Activated T-helper 17 cell treated with anti-CD3 and anti-CD28 coated beads, Interleukin-2, amount 50 U/mL, for 72 hours (primary cell): ENCODE results near the gene KPTN. TPM values are rescaled to one million over a fixed set of nuclear protein-coding genes. Genes with fewer than 3 reads are reported as not detected.

Experiments
- ATAC-seq: fragments of 150-1000 bp; cut with Tn5 transposase; replicated peaks from 2 replicates; pipeline ENCODE4 v1.10.0; 2021; ENCODE audit warnings: mild to moderate bottlenecking, moderate library complexity
- H3K27ac Mint-ChIP-seq: one replicate; pipeline ENCODE4 v1.8.0; 2022; ENCODE audit warnings: mixed read lengths
- H3K27me3 Mint-ChIP-seq: one replicate; pipeline ENCODE4 v1.8.0; 2022; ENCODE audit warnings: mixed read lengths
- H3K36me3 Mint-ChIP-seq: one replicate; pipeline ENCODE4 v1.8.0; 2022; ENCODE audit warnings: low read depth, mild to moderate bottlenecking, mixed read lengths
- H3K4me1 Mint-ChIP-seq: one replicate; pipeline ENCODE4 v1.8.0; 2022; ENCODE audit warnings: mixed read lengths
- H3K4me3 Mint-ChIP-seq: one replicate; pipeline ENCODE4 v1.8.0; 2022; ENCODE audit warnings: mild to moderate bottlenecking, mixed read lengths
- H3K9me3 Mint-ChIP-seq: one replicate; pipeline ENCODE4 v1.8.0; 2022; ENCODE audit warnings: mixed read lengths
- total RNA-seq, 2 donors: library from RNA; stranded (reverse); gene quantifications; one replicate each; pipeline ENCODE4 v1.2.3, GENCODE V29; 2022

KPTN gene
- total RNA-seq, 2 donors from 2014 or later = 12.9 to 17.7 TPM

DNA sequence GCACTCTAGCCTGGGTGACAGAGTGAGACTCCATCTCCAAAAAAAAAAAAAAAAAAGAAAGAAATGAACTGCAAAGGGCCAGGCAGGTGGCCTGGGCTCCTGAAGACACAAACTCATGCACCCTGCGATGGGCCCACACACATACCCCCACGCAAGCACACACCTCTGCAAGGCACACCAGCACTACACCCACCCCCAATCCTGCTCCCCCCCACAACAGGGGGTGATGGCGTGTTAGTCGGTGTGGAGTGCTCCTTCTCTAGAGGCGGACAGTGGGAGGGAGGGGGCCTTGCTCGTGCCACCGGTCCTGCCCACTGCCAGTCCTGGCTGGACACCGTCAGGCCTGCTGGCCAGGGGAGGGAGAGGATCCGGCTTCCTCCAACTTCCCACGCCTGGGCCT is 10.7 kb downstream of the KPTN start:
- no peak for ATAC-seq
- no peaks in the 10 kb centered on the region for H3K9me3 Mint-ChIP-seq
- peaks cover 35% of the 10 kb centered on the region for H3K27me3 Mint-ChIP-seq
- peaks cover 8% of the 10 kb centered on the region for H3K4me1 Mint-ChIP-seq
- no peak overlapping the region for H3K4me3 Mint-ChIP-seq
- H3K36me3 Mint-ChIP-seq = no peaks in the 10 kb centered on the region
- no peak overlapping the region for H3K27ac Mint-ChIP-seq

DNA sequence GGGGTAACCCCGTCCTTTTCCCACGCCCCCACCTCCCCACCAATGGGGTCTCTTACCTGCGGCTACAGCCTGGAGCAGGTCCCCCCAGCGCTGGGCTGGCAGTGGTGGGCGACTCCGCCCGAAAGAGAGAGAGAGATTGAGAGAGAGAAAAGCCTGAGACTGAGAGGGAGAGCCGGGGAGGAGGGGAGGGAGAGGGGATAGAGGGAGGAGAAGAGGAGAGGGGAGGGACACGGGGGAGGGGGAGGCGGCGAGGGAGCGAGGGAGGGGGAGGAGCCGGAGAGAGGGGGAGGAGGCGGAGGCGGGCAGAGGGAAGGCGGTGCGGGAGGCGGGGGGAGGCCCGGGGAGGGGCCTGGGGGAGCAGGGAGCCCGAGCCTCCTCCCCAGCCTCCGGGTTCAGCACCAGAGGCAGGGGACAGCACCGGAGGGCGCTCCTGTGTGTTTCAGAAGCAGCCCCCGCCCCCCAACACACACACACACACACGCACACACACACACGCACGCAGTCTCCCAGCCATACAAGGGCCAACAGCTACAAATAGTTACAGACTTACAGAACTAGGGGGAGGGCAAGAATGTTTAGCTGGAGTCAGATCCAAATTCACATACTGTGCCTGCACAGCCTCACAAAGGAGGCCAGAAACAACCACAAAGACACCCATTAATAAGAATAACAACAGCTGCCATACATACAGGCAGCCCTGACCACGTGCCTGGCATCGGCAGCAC is 12.1 kb downstream of the KPTN start, which contains the start of gene SLC8A2:
TSS of gene SLC8A2 (minus strand) at position 161 of the 725 bp plus-strand sequence. CDS start 5,490 bp downstream, outside the sequence.
- H3K4me3 Mint-ChIP-seq = peak within 1 kb of the TSS; percentile 3
- no peak within 1 kb of the TSS for H3K27ac Mint-ChIP-seq
- no peaks in the 10 kb centered on the region for H3K9me3 Mint-ChIP-seq
- H3K36me3 Mint-ChIP-seq = no peaks in the 10 kb centered on the region
- H3K27me3 Mint-ChIP-seq = peaks cover 41% of the 10 kb centered on the region
- H3K4me1 Mint-ChIP-seq = peaks cover 10% of the 10 kb centered on the region
- ATAC-seq = peak; percentile 38

DNA sequence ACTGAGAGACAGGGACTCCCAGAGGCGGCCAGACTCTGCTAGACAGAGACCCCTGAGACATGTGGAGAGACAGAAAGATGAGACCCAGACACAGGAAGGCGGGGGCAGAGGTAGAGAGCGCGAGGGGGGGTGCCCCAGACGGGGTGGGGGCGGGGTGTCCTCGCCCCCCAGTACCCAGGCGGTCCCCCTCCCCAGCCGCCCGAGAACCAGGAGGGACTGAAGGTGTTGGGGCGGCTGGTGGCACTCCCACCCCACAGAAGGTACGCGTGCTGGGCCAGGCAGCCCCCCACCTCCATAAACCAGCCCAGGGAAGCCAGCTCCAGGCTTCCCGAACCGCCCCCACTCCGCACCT is 12.7 kb downstream of the KPTN start:
- peaks cover 41% of the 10 kb centered on the region for H3K27me3 Mint-ChIP-seq
- peaks cover 10% of the 10 kb centered on the region for H3K4me1 Mint-ChIP-seq
- H3K4me3 Mint-ChIP-seq = peak overlapping the region; percentile 3
- no peaks in the 10 kb centered on the region for H3K9me3 Mint-ChIP-seq
- no peaks in the 10 kb centered on the region for H3K36me3 Mint-ChIP-seq
- ATAC-seq = no peak
- H3K27ac Mint-ChIP-seq = no peak overlapping the region

DNA sequence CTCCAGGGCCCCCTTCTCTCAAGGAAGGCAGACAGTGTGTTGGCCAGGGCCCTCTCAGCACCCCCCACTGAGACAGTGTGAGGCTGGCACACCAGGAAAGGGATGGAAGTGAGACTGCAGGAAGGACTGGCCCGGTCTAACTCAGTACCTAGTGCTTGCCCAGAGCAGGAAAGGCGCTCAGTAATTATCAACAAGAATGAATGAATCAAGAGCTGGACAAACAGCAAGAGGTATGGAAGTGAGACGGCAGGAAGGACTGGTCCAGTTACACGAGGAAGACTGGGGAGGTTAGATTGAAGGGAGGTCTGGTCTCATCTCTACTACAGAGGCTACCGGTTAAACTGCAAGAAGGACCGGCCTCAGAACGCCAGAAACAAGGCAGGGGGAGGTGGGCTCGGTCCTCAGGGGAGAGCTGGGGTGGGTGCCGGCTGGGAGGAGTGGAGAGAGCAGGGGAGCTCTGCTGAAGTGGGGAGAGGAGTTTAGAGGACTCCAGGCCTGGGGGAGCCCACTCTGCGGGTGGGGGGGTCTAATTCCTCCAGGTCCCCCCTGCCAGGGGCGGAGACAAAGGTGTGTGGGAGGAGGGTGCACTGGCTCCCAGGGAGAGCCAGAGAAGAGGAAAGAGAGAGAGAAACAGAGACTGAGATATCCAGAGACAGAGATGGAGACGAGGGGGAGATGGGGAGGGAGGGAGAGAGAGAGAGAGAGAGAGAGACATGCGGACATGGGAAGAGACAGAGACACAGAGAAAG is 13.4 kb downstream of the KPTN start:
- ATAC-seq = no peak
- Mint-ChIP-seq H3K36me3 (no peaks in the 10 kb centered on the region), H3K4me1 (peaks cover 10% of the 10 kb centered on the region), H3K4me3 (peak overlapping the region; percentile 3), H3K27me3 (peaks cover 43% of the 10 kb centered on the region), H3K27ac (no peak overlapping the region), H3K9me3 (no peaks in the 10 kb centered on the region)

DNA sequence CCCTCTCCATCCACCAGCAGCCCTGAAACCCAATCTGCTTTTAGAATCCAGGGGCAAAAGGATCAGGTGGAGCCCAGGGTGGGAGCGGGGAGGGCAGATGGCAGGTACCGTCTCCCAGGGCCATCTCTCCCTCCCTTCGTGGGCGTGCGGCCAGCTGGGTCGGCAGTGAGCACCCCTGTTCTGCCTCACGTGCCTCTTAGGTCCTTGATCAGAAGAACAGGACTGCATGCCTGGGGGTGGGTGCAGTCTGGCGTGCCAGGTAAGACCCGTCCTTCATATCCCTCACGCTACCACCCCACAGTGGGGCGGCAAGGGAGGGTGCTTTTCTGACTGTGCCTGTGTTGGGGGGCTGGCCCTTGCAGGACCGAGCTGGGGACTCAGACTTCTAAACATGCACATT is 14.3 kb downstream of the KPTN start:
- Mint-ChIP-seq H3K4me3 (no peak overlapping the region), H3K27me3 (peaks cover 46% of the 10 kb centered on the region), H3K36me3 (no peaks in the 10 kb centered on the region), H3K27ac (no peak overlapping the region), H3K9me3 (no peaks in the 10 kb centered on the region), H3K4me1 (peaks cover 10% of the 10 kb centered on the region)
- no peak for ATAC-seq

DNA sequence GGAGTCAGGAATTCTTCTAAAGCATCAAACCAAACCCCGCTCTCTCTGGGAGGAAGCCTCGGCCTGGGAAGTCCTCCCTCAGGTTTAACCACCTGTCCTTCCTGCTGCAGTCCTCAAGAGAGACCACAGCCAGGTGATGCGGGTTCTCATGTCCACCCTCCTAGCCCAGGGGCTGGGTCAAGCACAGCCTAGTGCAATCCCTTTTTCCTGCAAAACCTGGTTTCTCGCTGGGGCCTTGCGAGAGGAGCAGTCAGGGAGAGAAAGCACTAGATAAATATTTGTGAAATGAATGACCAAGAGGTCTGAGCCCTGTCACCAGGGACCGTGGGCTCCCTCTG is 14.7 kb downstream of the KPTN start:
- Mint-ChIP-seq H3K36me3 (no peaks in the 10 kb centered on the region), H3K4me1 (peaks cover 10% of the 10 kb centered on the region), H3K4me3 (no peak overlapping the region), H3K27ac (no peak overlapping the region), H3K27me3 (peaks cover 49% of the 10 kb centered on the region), H3K9me3 (no peaks in the 10 kb centered on the region)
- ATAC-seq = no peak

DNA sequence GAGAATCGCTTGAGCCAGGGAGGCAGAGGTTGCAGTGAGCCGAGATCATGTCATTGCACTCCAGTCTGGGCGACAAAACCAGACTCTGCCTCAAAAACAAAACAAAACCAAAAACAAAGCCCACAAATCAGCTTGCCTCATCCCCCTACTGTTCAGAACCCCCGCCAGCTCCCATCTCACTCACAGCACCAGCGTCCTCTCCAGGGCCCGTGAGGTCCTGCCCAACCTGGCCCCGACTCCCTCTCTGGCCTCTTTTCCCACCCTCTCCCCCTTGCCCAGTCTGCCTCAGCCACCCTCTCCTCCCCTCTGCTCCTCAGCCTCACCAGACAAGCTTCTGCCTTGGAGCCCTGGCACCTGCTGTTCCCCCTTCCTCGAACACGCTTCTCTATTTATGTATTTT is 16.1 kb downstream of the KPTN start:
- Mint-ChIP-seq H3K4me3 (no peak overlapping the region), H3K36me3 (no peaks in the 10 kb centered on the region)
- ATAC-seq = no peak

DNA sequence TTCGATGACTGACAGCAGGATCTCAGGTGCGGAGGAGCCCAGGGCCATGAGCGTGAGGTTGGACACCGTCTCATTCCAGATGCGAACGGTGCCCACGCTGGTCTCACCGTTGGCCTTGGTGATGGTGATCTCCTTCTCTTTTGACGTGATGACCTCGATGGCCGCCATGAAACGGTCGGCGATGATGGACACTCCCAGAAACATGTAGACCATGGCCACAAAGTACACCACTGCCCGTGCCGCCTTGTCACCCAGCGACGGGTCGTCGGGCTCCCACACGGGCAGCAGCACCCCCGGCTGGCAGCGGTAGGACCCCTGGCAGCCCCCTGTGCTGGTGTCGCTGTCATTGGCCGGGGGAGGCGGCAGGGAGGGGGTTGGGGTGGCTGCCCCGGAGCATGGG is 18.1 kb downstream of the KPTN start:
- no peak for ATAC-seq
- no peak overlapping the region for H3K27ac Mint-ChIP-seq
- H3K9me3 Mint-ChIP-seq = no peaks in the 10 kb centered on the region
- H3K4me3 Mint-ChIP-seq = no peak overlapping the region
- H3K36me3 Mint-ChIP-seq = no peaks in the 10 kb centered on the region
- peaks cover 46% of the 10 kb centered on the region for H3K27me3 Mint-ChIP-seq
- peaks cover 7% of the 10 kb centered on the region for H3K4me1 Mint-ChIP-seq

More for the DNA sequence above, 16.1 kb downstream of the KPTN start:
- H3K27ac Mint-ChIP-seq = no peak overlapping the region
- H3K9me3 Mint-ChIP-seq = no peaks in the 10 kb centered on the region
- H3K4me1 Mint-ChIP-seq = peaks cover 10% of the 10 kb centered on the region
- H3K27me3 Mint-ChIP-seq = peaks cover 51% of the 10 kb centered on the region

DNA sequence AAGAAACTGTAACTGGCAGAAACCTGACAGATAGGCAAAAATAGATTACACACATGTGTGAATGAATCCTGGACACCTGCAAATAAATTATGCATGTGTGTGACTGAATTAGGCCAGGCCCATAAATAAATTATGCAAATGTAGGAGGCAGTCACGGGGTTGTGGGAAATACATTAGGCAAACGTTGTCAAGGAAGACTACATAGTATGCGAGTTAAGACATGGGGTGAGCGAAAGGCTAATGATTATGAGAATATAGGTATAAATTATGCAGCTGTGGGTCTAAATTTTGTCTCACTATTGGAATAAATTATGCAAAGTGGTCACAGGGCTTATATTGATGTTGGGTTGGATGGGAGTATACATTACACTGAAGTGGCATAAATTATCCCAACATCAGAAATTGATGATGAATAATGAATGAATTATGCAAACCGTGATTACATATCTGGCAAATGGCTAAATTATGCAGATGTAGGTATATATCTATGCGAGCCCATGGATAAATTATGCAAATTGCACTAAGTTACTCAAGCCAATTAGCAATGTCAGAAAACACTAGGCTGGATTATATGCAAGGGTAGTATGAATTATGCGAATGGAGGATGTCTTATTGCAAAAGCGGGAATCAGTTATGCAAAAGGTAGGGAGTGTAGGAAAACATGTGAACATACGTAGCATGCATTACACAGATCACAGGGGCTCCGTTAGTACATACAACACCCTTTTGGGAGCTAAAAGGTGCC is 19.2 kb downstream of the KPTN start:
- H3K4me1 Mint-ChIP-seq = peaks cover 6% of the 10 kb centered on the region
- H3K27me3 Mint-ChIP-seq = peaks cover 35% of the 10 kb centered on the region
- H3K4me3 Mint-ChIP-seq = no peak overlapping the region
- no peak overlapping the region for H3K27ac Mint-ChIP-seq
- H3K9me3 Mint-ChIP-seq = no peaks in the 10 kb centered on the region
- no peaks in the 10 kb centered on the region for H3K36me3 Mint-ChIP-seq
- no peak for ATAC-seq

DNA sequence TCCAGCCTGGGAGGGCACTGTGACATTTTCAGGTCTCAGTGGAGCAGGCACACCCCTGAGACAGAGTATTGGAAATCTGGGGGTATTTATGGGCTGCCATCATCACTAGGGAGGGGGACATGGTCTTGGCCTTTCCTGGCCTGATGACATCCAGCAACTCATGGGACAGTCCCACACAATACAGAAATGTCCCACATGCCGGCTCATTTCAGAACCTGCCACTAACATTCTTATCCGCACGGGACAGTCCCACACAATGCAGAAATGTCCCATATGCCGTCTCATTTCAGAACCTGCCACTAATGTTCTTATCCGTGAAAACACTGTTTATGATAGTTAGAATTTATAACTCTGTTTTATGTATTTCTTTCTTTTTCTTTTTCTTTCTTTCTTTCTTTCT is 22.1 kb downstream of the KPTN start:
- H3K9me3 Mint-ChIP-seq = no peaks in the 10 kb centered on the region
- no peaks in the 10 kb centered on the region for H3K4me1 Mint-ChIP-seq
- no peak overlapping the region for H3K27ac Mint-ChIP-seq
- H3K27me3 Mint-ChIP-seq = peaks cover 24% of the 10 kb centered on the region
- peak; percentile 81 for ATAC-seq
- no peaks in the 10 kb centered on the region for H3K36me3 Mint-ChIP-seq
- H3K4me3 Mint-ChIP-seq = no peak overlapping the region

DNA sequence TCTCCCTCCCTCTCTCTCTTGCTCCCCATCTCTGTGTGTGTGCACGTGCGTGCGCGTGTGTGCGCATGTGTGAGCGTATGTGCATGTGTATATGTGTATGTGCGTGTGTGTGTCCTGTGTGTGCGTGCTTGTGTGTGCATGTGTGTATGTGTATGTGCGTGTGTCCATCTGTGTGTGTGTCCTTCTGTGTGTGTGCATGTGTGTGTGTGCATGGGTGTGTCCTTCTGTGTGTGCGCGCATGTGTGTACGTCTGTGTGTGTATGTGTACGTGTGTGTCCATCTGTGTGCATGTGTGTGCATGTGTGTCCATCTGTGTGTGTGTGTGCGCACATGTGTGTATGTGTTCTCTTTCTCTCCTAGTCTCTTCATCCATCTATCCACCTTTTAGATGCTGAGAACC is 24.5 kb downstream of the KPTN start:
- no peak for ATAC-seq
- Mint-ChIP-seq H3K27ac (no peak overlapping the region), H3K4me1 (no peaks in the 10 kb centered on the region)

DNA sequence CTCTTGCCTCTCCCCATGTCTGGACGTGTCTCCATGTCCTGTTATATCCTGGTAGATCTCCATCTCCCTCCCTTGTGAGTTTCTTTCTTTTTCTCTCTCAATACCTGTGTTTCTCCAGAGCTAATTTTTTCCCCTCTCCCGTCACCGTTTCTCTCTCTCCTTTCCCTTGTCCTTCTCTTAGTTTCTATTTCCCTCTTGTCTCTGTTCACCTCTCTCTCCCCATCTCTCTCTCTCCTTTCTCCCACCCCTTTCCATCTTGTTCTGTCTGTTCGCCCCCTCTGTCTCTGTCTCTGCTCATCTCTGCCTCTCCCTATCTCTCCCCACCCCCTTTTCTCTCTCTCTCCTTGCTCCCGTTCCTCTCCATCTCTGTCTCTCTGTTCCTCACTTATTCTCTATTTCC is 25.3 kb downstream of the KPTN start:
- Mint-ChIP-seq H3K4me3 (no peak overlapping the region), H3K4me1 (no peaks in the 10 kb centered on the region), H3K27me3 (peaks cover 35% of the 10 kb centered on the region), H3K9me3 (no peaks in the 10 kb centered on the region), H3K27ac (no peak overlapping the region), H3K36me3 (no peaks in the 10 kb centered on the region)
- ATAC-seq = no peak

More for the DNA sequence above, 24.5 kb downstream of the KPTN start:
- no peak overlapping the region for H3K4me3 Mint-ChIP-seq
- H3K36me3 Mint-ChIP-seq = no peaks in the 10 kb centered on the region
- peaks cover 32% of the 10 kb centered on the region for H3K27me3 Mint-ChIP-seq
- H3K9me3 Mint-ChIP-seq = no peaks in the 10 kb centered on the region

DNA sequence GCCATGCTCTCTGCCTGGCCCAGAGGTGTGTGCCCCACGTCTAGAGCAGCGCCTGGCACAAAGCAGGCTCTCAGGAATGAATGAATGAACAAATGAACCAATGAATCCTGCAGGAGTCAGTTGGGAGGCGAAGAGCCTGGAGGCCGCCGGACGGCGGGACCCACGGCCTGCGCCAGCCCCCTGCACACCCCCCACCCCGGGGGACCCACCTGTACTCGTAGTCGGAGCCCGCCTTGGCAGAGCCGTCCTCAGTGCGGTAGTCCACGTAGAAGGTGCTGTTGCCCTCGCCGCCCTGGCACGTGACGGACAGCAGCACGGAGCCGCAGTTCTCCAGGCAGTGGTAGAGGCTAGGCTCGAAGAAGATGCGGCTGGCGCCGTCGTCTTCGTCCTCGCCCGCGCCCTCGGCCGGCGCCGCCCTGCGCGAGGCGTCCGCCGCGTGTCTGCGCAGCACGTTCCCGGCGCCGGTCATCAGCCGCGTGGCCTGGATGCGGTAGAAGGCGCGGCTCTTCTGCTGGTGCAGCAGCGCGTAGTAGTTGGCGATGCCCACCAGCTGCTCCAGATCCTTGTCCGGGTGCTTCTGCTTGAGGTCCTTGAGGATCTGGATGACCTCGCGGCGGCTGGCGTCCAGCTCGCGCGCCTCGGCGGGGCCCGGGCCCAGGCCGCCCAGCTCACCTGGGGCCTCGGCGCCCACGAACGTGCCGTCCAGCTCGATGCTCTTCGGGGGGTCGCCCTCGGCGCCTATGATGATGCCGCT is 27.1 kb downstream of the KPTN start:
- no peak for ATAC-seq
- Mint-ChIP-seq H3K27ac (no peak overlapping the region), H3K4me3 (no peak overlapping the region), H3K4me1 (no peaks in the 10 kb centered on the region), H3K27me3 (peaks cover 32% of the 10 kb centered on the region), H3K9me3 (no peaks in the 10 kb centered on the region), H3K36me3 (no peaks in the 10 kb centered on the region)

DNA sequence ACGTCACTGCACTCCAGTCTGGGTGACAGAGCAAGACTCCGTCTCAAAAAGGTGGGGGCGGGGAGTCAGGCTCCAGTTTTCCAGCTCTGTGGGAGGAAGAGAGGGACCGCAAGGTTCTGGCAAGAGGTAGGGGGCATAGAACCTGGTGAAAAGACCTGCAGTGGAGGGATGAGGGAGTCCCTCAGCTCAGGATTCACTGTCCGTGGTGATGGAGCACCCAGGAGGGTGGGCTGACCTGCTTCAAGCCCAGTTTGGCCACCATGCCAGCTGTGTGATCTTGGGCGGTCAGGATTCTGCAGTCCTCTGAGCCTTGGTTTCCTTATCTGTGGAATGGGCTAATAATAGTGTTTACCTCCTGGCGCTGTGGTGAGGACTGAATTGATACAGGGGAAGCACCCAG is 33.5 kb downstream of the KPTN start:
- H3K4me1 Mint-ChIP-seq = peaks cover 14% of the 10 kb centered on the region
- H3K36me3 Mint-ChIP-seq = no peaks in the 10 kb centered on the region
- H3K27me3 Mint-ChIP-seq = peaks cover 47% of the 10 kb centered on the region
- H3K9me3 Mint-ChIP-seq = no peaks in the 10 kb centered on the region
- no peak overlapping the region for H3K4me3 Mint-ChIP-seq
- ATAC-seq = no peak
- H3K27ac Mint-ChIP-seq = no peak overlapping the region
